T-cell (primary cell): ENCODE data around the gene SDK1. TPM values are rescaled to one million over a fixed set of nuclear protein-coding genes. Genes with fewer than 3 reads are reported as not detected.

ENCODE experiments used
- ATAC-seq, 4 experiments: fragments of 200-7000 bp in 3 of 4; fragments of 150-1000 bp in 1 of 4; cut with Tn5 transposase; replicated peaks in 1 of 4; 1 replicate in 3 of 4; 2 replicates in 1 of 4; pipeline ENCODE4 v1.10.0; 2021; ENCODE audit warnings: moderate library complexity in 3 of 4, mild to moderate bottlenecking in 2 of 4, moderate number of reproducible peaks in 1 of 4
- CTCF ChIA-PET, 2 donors: fragments of 300-600 bp; sonication (Branson Sonifier 250); formaldehyde crosslinking; loops; one replicate each; lab custom pipeline; 2022; ENCODE audit warnings: antibody characterized with exemption in 2 of 2; lab: Charles Lee
- POLR2A ChIA-PET, 2 donors: fragments of 300-600 bp; sonication (Branson Sonifier 250); formaldehyde crosslinking; loops; one replicate each; lab custom pipeline; 2022; ENCODE audit warnings: antibody characterized with exemption in 2 of 2; lab: Charles Lee
- DNase-seq, 35 experiments: peaks; one replicate each; pipeline versions ENCODE4 v3.0.0 to v3.0.0-alpha.2; 2013 to 2023
- H3K27ac ChIP-seq: one replicate; pipeline ENCODE4 v1.5.1; 2013; ENCODE audit warnings: low read length
- H3K27me3 ChIP-seq, 2 experiments: replicated peaks in 1 of 2; 1 replicate in 1 of 2; 2 replicates in 1 of 2; pipeline versions ENCODE4 v1.6.1 to v1.7.0; 2013; ENCODE audit warnings: low read length in 1 of 2, mixed read lengths in 1 of 2; ENCODE audit not compliant: control insufficient read depth in 2 of 2, insufficient read depth in 2 of 2; ENCODE audit errors: extremely low read depth in 1 of 2
- H3K36me3 ChIP-seq, 2 donors: 1 replicate in 1 of 2; 2 replicates in 1 of 2; pipeline versions ENCODE4 v1.6.1 to v1.7.0; 2013; ENCODE audit warnings: low read length in 1 of 2; ENCODE audit not compliant: control insufficient read depth in 2 of 2, insufficient read depth in 1 of 2; ENCODE audit errors: extremely low read depth in 1 of 2
- H3K4me1 ChIP-seq, 2 experiments: 1 replicate in 1 of 2; 2 replicates in 1 of 2; pipeline versions ENCODE4 v1.6.1 to v1.7.0; 2013; ENCODE audit warnings: low read length in 2 of 2, mixed read lengths in 1 of 2; ENCODE audit not compliant: insufficient read depth in 2 of 2, control insufficient read depth in 1 of 2; ENCODE audit errors: extremely low read depth in 1 of 2
- H3K4me3 ChIP-seq, 2 donors: 1 replicate in 1 of 2; 2 replicates in 1 of 2; pipeline versions ENCODE4 v1.5.1 to v1.7.0; 2013; ENCODE audit warnings: mild to moderate bottlenecking in 2 of 2, low read length in 1 of 2, moderate library complexity in 1 of 2; ENCODE audit not compliant: control insufficient read depth in 1 of 2; ENCODE audit errors: extremely low read depth in 1 of 2
- H3K9me3 ChIP-seq: 2 replicates; pipeline ENCODE4 v1.7.0; 2013
- H3K27ac Mint-ChIP-seq, 2 donors: one replicate each; pipeline ENCODE4 v1.8.0; 2020 to 2021; ENCODE audit warnings: mild to moderate bottlenecking in 2 of 2, mixed read lengths in 2 of 2
- H3K27me3 Mint-ChIP-seq, 2 donors: one replicate each; pipeline ENCODE4 v1.8.0; 2021 to 2022; ENCODE audit warnings: mixed read lengths in 2 of 2
- H3K36me3 Mint-ChIP-seq: one replicate; pipeline ENCODE4 v1.8.0; 2021; ENCODE audit warnings: mixed read lengths
- H3K4me1 Mint-ChIP-seq, 3 donors: one replicate each; pipeline ENCODE4 v1.8.0; 2020 to 2022; ENCODE audit warnings: mixed read lengths in 3 of 3, mild to moderate bottlenecking in 1 of 3
- H3K4me3 Mint-ChIP-seq, 3 donors: one replicate each; pipeline ENCODE4 v1.8.0; 2020 to 2022; ENCODE audit warnings: mild to moderate bottlenecking in 3 of 3, mixed read lengths in 3 of 3, moderate library complexity in 3 of 3
- H3K9me3 Mint-ChIP-seq, 3 donors: one replicate each; pipeline ENCODE4 v1.8.0; 2020 to 2022; ENCODE audit warnings: mixed read lengths in 3 of 3
- whole genome bisulfite sequencing: methylation state at CpG from one replicate; pipeline ENCODE4 v1.1.5; 2013; ENCODE audit warnings: missing lambda C conversion rate; ENCODE audit not compliant: insufficient coverage; 5-methylcytosine and 5-hydroxymethylcytosine counted together
- total RNA-seq, 35 experiments: library from RNA in 6 of 35; stranded (reverse) in 6 of 35; fragments of 120-200 nt in 1 of 35; gene quantifications; one replicate each; pipeline versions ENCODE4 v1.2.1 to v1.2.4 and lab custom pipeline; 2013 to 2026

The SDK1 gene
- total RNA-seq, 5 donors from 2014 or later (not counting 1 experiment from before 2014, with no cell fraction given) = 0.47 to 1.7 (median 0.63) TPM

DNA sequence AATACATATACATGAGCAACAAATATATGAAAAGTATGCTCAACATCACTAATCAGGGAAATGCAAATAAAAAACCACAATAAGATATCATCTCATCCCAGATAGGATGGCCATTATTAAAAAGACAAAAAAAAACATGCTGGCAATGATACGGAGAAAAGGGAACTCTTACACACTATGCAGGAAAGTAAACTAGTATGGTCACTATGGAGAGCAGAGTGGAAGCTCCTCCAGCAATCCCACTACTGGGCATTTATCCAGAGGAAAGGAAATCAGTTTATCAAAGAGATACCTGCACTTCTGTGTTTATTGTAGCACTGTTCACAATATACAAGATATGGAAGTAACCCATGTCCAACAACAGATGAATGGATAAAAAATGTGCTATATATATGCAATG is 217.5 kb downstream of the SDK1 start:
- Mint-ChIP-seq H3K9me3 (no peaks in the 10 kb centered on the region), H3K36me3 (no peaks in the 10 kb centered on the region), H3K4me3 (no peak overlapping the region), H3K4me1 (peaks cover 5 to 24% (median 12%) of the 10 kb centered on the region in 3 donors), H3K27me3 (peaks cover 0 to 6% of the 10 kb centered on the region in 2 donors), H3K27ac (no peak overlapping the region)
- DNase-seq (no peak), ATAC-seq (no peak)
- no peaks in the 10 kb centered on the region for H3K27me3 ChIP-seq
- no peaks in the 10 kb centered on the region for H3K36me3 ChIP-seq
- no peaks in the 10 kb centered on the region for H3K9me3 ChIP-seq
- H3K27ac ChIP-seq = no peak overlapping the region
- ChIA-PET CTCF (no interaction called here), POLR2A (no interaction called here)
- no CpG with 5 or more reads among the region's 1 CpG for WGBS
- H3K4me1 ChIP-seq = peaks cover 0 to 9% of the 10 kb centered on the region in 2 experiments
- H3K4me3 ChIP-seq = no peak overlapping the region

DNA sequence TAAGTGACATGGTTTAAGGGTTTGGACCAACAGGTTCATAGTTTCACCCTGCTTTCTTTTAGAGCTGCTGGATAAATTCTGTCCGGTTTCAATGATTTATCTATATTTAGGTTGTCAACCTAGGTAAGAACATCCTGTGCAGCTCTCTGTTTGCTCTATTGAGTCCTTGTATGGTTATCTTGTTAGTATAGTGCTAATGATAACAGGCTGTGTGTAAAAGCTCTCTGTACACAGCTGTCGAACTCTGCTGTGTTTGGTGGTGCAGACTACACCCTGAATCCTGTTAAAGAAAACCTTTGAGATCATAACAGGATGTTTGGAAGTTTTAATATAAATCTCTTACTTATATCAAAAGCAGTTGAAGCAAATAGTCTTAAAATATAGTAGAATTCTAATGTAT is 219.2 kb downstream of the SDK1 start:
- Mint-ChIP-seq H3K27ac (no peak overlapping the region), H3K4me3 (no peak overlapping the region), H3K27me3 (peaks cover 5 to 9% of the 10 kb centered on the region in 2 donors), H3K9me3 (no peaks in the 10 kb centered on the region), H3K36me3 (no peaks in the 10 kb centered on the region), H3K4me1 (peaks cover 5 to 24% (median 12%) of the 10 kb centered on the region in 3 donors)
- Histone ChIP-seq H3K4me3 (no peak overlapping the region), H3K4me1 (peaks cover 0 to 9% of the 10 kb centered on the region in 2 experiments), H3K27ac (no peak overlapping the region), H3K36me3 (no peaks in the 10 kb centered on the region), H3K9me3 (no peaks in the 10 kb centered on the region), H3K27me3 (no peaks in the 10 kb centered on the region)
- ChIA-PET CTCF (no interaction called here), POLR2A (no interaction called here)
- no CpG with 5 or more reads among the region's 2 CpGs for WGBS
- no peak for DNase-seq
- peak in 1 of 4 experiments; percentile 40 for ATAC-seq

GRCh38 chr7:3527496-3528124 is 226.6 kb downstream of the SDK1 start:
- 89% methylated on average over 2 of the region's 2 CpGs for WGBS
- DNase-seq (no peak), ATAC-seq (no peak)
- no peaks in the 10 kb centered on the region for H3K9me3 ChIP-seq
- ChIA-PET CTCF (interaction anchor here in 1 of 2 donors (0.6 kb wide), 1 partner anchor 41 kb away, joined by 8 read pairs; no protein-coding TSS in a partner anchor), POLR2A (interaction anchor here in 1 of 2 donors (0.5 kb wide), 1 partner anchor 392 kb away, joined by 3 read pairs; no protein-coding TSS in a partner anchor)
- H3K36me3 ChIP-seq = no peaks in the 10 kb centered on the region
- no peaks in the 10 kb centered on the region for H3K9me3 Mint-ChIP-seq
- no peak overlapping the region for H3K27ac Mint-ChIP-seq
- H3K27me3 ChIP-seq = peaks cover 0 to 4% of the 10 kb centered on the region in 2 experiments
- no peak overlapping the region for H3K4me3 ChIP-seq
- no peak overlapping the region for H3K4me3 Mint-ChIP-seq
- H3K27me3 Mint-ChIP-seq = peaks cover 2 to 13% of the 10 kb centered on the region in 2 donors
- H3K4me1 Mint-ChIP-seq = peaks cover 0 to 8% (median 0%) of the 10 kb centered on the region in 3 donors
- no peak overlapping the region for H3K27ac ChIP-seq
- no peaks in the 10 kb centered on the region for H3K36me3 Mint-ChIP-seq
- no peaks in the 10 kb centered on the region for H3K4me1 ChIP-seq

- Histone ChIP-seq H3K4me3 (no peak overlapping the region), H3K9me3 (no peaks in the 10 kb centered on the region), H3K27ac (no peak overlapping the region), H3K4me1 (no peaks in the 10 kb centered on the region), H3K27me3 (no peaks in the 10 kb centered on the region), H3K36me3 (no peaks in the 10 kb centered on the region)
- no peaks in the 10 kb centered on the region for H3K36me3 Mint-ChIP-seq
- CTCF ChIA-PET = no interaction called here
- H3K27me3 Mint-ChIP-seq = no peaks in the 10 kb centered on the region
- DNase-seq (no peak), ATAC-seq (no peak)
- POLR2A ChIA-PET = no interaction called here
- H3K4me1 Mint-ChIP-seq = peaks cover 4 to 22% (median 9%) of the 10 kb centered on the region in 3 donors
- no peaks in the 10 kb centered on the region for H3K9me3 Mint-ChIP-seq
- H3K27ac Mint-ChIP-seq = no peak overlapping the region
- WGBS = no CpG with 5 or more reads among the region's 1 CpG
- H3K4me3 Mint-ChIP-seq = no peak overlapping the region
Measured at GRCh38 chr7:3533040-3533439, 232.0 kb downstream of the SDK1 start.

GRCh38 chr7:3537210-3537875 is 236.3 kb downstream of the SDK1 start:
- Mint-ChIP-seq H3K36me3 (no peaks in the 10 kb centered on the region), H3K27me3 (peaks cover 0 to 2% of the 10 kb centered on the region in 2 donors), H3K27ac (no peak overlapping the region), H3K9me3 (no peaks in the 10 kb centered on the region), H3K4me3 (no peak overlapping the region), H3K4me1 (peaks cover 4 to 16% (median 9%) of the 10 kb centered on the region in 3 donors)
- Histone ChIP-seq H3K4me3 (no peak overlapping the region), H3K27me3 (no peaks in the 10 kb centered on the region), H3K36me3 (no peaks in the 10 kb centered on the region), H3K27ac (no peak overlapping the region), H3K4me1 (no peaks in the 10 kb centered on the region), H3K9me3 (no peaks in the 10 kb centered on the region)
- DNase-seq (no peak), ATAC-seq (no peak)
- POLR2A ChIA-PET = no interaction called here
- CTCF ChIA-PET = no interaction called here
- 77% methylated on average over 3 of the region's 6 CpGs for WGBS

DNA sequence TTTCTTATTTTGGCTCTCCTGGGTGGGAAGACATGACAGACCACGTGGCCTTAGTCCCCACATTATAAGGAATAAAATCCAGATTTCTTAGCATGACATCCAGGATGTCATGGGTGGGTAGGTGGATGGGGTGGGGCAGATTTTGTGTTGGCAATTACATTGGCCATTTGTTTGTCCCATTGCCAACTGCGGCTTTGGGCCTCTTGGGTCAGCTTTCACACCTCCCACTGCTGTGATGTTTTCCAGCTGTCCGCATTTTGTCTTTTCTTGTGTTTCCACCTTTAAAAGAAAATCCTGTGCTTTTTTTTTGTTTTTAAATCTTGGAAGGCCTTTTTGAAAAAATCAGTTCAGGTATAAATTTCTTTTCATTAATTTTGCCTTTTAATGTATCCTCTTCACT is 237.0 kb downstream of the SDK1 start:
- H3K4me3 Mint-ChIP-seq = no peak overlapping the region
- H3K27ac Mint-ChIP-seq = no peak overlapping the region
- DNase-seq (no peak), ATAC-seq (no peak)
- peaks cover 0 to 2% of the 10 kb centered on the region in 2 donors for H3K27me3 Mint-ChIP-seq
- no peaks in the 10 kb centered on the region for H3K27me3 ChIP-seq
- no CpG with 5 or more reads among the region's 3 CpGs for WGBS
- ChIA-PET CTCF (no interaction called here), POLR2A (no interaction called here)
- H3K36me3 ChIP-seq = no peaks in the 10 kb centered on the region
- H3K4me3 ChIP-seq = no peak overlapping the region
- peaks cover 4 to 10% (median 8%) of the 10 kb centered on the region in 3 donors for H3K4me1 Mint-ChIP-seq
- no peaks in the 10 kb centered on the region for H3K9me3 ChIP-seq
- H3K9me3 Mint-ChIP-seq = no peaks in the 10 kb centered on the region
- H3K4me1 ChIP-seq = no peaks in the 10 kb centered on the region
- no peak overlapping the region for H3K27ac ChIP-seq
- H3K36me3 Mint-ChIP-seq = no peaks in the 10 kb centered on the region
